HepG2 (cell line): ENCODE measurements around the gene SPATA25. TPM values are rescaled to one million over a fixed set of nuclear protein-coding genes. Genes with fewer than 3 reads are reported as not detected.

Experiments used
- ATAC-seq: fragments of 200-7000 bp; cut with Tn5 transposase; 3 replicates; pipeline ENCODE4 v1.9.1; 2020; ENCODE audit warnings: mild to moderate bottlenecking, moderate library complexity
- BruUV-seq: library from RNA; stranded (reverse); fragments of 400-500 nt; replicated peaks from 2 replicates; lab custom pipeline; 2021; lab: Mats Ljungman, UMichigan
- CTCF ChIA-PET: fragments of 300-600 bp; formaldehyde crosslinking; extraction: SDS; loops from one replicate; lab custom pipeline; 2021; ENCODE audit warnings: low total read pairs, inconsistent platforms, low intra/inter-chr PET ratio; lab: Yijun Ruan, JAX
- POLR2A ChIA-PET: fragments of 350-600 bp; sonication (Branson Sonifier 250); formaldehyde crosslinking; loops from one replicate; lab custom pipeline; 2020; ENCODE audit warnings: antibody characterized with exemption, inconsistent platforms; lab: Yijun Ruan, JAX
- DNase-seq: peaks from one replicate; pipeline ENCODE4 v3.0.0-alpha.2; 2015; ENCODE audit warnings: low spot score
- FAIRE-seq: peaks from 3 replicates; lab custom pipeline; 2011; peaks lifted over from hg19 to GRCh38; lab: Jason Lieb, UNC
- H2AFZ ChIP-seq: one replicate; pipeline ENCODE4 v1.6.1; 2011; ENCODE audit warnings: low read length, inconsistent platforms
- H3K27ac ChIP-seq: fragments of 300-600 bp; 3 replicates; pipeline ENCODE4 v1.8.0; 2011; ENCODE audit warnings: mixed run types, mild to moderate bottlenecking, mixed read lengths, low read length, inconsistent platforms; ENCODE audit not compliant: insufficient read depth; ENCODE audit errors: extremely low read length
- H3K27me3 ChIP-seq, 2 experiments: fragments of 200-600 bp in 1 of 2; 2 replicates in 1 of 2; 3 replicates in 1 of 2; pipeline versions ENCODE4 v1.6.0 to v1.8.0; 2011; ENCODE audit warnings: low read length in 2 of 2, mild to moderate bottlenecking in 2 of 2, moderate library complexity in 2 of 2, inconsistent platforms in 1 of 2; ENCODE audit not compliant: insufficient read depth in 2 of 2, control insufficient read depth in 1 of 2
- H3K36me3 ChIP-seq, 2 experiments: fragments of 200-600 bp in 1 of 2; replicated peaks in 1 of 2; 2 replicates in 1 of 2; 3 replicates in 1 of 2; pipeline versions ENCODE4 v1.5.1 to v1.8.0; 2011; ENCODE audit warnings: low read length in 2 of 2, inconsistent platforms in 1 of 2; ENCODE audit not compliant: insufficient read depth in 2 of 2, control insufficient read depth in 1 of 2
- H3K4me1 ChIP-seq: 2 replicates; pipeline ENCODE4 v1.5.1; 2012; ENCODE audit warnings: low read length, inconsistent platforms; ENCODE audit not compliant: insufficient read depth
- H3K4me2 ChIP-seq: 2 replicates; pipeline ENCODE4 v1.6.0; 2011; ENCODE audit warnings: low read depth, low read length, inconsistent platforms
- H3K4me3 ChIP-seq, 3 experiments: fragments of 200-600 bp in 1 of 3; sonication (generic), shearing (Covaris generic) in 1 of 3; replicated peaks in 1 of 3; 2 replicates each; pipeline ENCODE4 v1.5.1; 2011 to 2016; ENCODE audit warnings: low read length in 3 of 3, inconsistent platforms in 2 of 3, low read depth in 2 of 3, mild to moderate bottlenecking in 2 of 3, control low read depth in 1 of 3, mixed read lengths in 1 of 3; ENCODE audit not compliant: insufficient read depth in 1 of 3
- H3K79me2 ChIP-seq: one replicate; pipeline ENCODE4 v1.6.1; 2011; ENCODE audit warnings: low read length, inconsistent platforms; ENCODE audit not compliant: insufficient read depth
- H3K9ac ChIP-seq: 2 replicates; pipeline ENCODE4 v1.6.0; 2011; ENCODE audit warnings: mild to moderate bottlenecking, low read depth, low read length, inconsistent platforms; ENCODE audit not compliant: insufficient read depth
- H3K9me3 ChIP-seq: 2 replicates; pipeline ENCODE4 v1.5.1; 2012; ENCODE audit warnings: mild to moderate bottlenecking, low read length
- H4K20me1 ChIP-seq: 2 replicates; pipeline ENCODE4 v1.6.0; 2011; ENCODE audit warnings: inconsistent platforms, mild to moderate bottlenecking, low read length, moderate library complexity; ENCODE audit not compliant: insufficient read depth
- ZNF629 ChIP-seq: sonication (generic); formaldehyde crosslinking; conservative IDR thresholded peaks from 2 replicates; pipeline ENCODE4 v1.5.0; 2020; ENCODE audit warnings: missing genetic modification reagents
- WGBS: methylation state at CpG from one replicate; pipeline ENCODE4 v1.1.6; 2017; ENCODE audit warnings: low lambda C conversion rate; 5-methylcytosine and 5-hydroxymethylcytosine counted together
- in situ Hi-C: cut with HindIII; loops from 2 replicates; pipeline ENCODE4 v1.10.0; 2017; ENCODE audit warnings: low pct_unique_long_range_greater_than_20kb; ENCODE audit not compliant: extremely low pct_ligation_motif_present
- intact Hi-C: fragments of 100-400 bp; cut with micrococcal nuclease; formaldehyde crosslinking; loops from one replicate; pipeline ENCODE4 v1.10.0; 2022; ENCODE audit not compliant: unreplicated experiment
- polyA plus RNA-seq, 8 experiments: library from polyadenylated mRNA; depleted of rRNA in 3 of 8; stranded (reverse) in 7 of 8; unstranded in 1 of 8; fragments of >200 nt; fragmentation: Illumina TruSeq in 4 of 8; extraction: Trizol in 4 of 8; gene quantifications; 2 replicates each; pipeline versions ENCODE4 v1.2.1 to v1.2.3, GENCODE V29; 2011 to 2016; ENCODE audit warnings: low read depth in 4 of 8, missing spikeins in 1 of 8, mixed read lengths in 1 of 8; ENCODE audit not compliant: insufficient read depth in 1 of 8
- total RNA-seq, 5 experiments: library from RNA; depleted of rRNA; stranded (reverse); fragments of >200 nt; fragmentation: Illumina TruSeq; extraction: Trizol; gene quantifications; 2 replicates each; pipeline ENCODE4 v1.2.3, GENCODE V29; 2016; ENCODE audit warnings: low read depth in 1 of 5
- TF ChIP-seq, protein P1 (sequence below): sonication (generic); formaldehyde crosslinking; IDR thresholded peaks from 2 replicates; pipeline ENCODE4 v1.5.1; 2020; ENCODE audit warnings: missing genetic modification reagents, mild to moderate bottlenecking, borderline replicate concordance
- TF ChIP-seq, protein P2 (sequence below): sonication (generic); formaldehyde crosslinking; IDR thresholded peaks from 2 replicates; pipeline ENCODE4 v1.4.0; 2020; ENCODE audit warnings: missing genetic modification reagents
- TF ChIP-seq, protein P3 (sequence below), 2 experiments: IDR thresholded peaks; 2 replicates each; pipeline ENCODE4 v1.6.1; 2011 to 2012; ENCODE audit warnings: low read length in 2 of 2, borderline replicate concordance in 1 of 2, low read depth in 1 of 2, mild to moderate bottlenecking in 1 of 2, moderate library complexity in 1 of 2

Gene SPATA25
- total and polyA plus RNA-seq, 2 of the 13 experiments (the other 11 are each of a cell fraction or from before 2014, with no cell fraction given), result 4.8 to 7.6 TPM

DNA sequence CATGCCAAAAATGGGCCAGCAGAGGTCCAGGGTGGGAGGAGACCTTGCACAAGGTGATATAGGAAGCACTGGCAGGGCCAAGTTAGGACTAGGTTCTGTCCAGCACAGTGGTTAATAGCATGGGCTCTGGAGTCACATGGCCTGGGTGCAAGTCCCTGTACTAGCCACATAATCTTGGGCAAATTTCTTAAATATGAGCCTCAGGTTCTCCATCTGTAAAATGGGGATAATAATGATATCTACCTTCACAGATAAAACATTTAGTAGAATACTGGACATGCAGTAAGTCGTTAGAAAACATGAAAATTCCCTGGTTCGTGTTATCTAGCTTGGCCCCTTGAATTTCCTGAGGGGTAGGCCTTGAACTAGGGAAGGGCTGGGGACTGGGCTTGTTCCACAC is 9.9 kb upstream of the SPATA25 start:
- Histone ChIP-seq H3K27ac (no peak overlapping the region), H3K27me3 (no peaks in the 10 kb centered on the region), H4K20me1 (no peaks in the 10 kb centered on the region), H3K4me2 (no peak overlapping the region), H3K79me2 (peaks cover 3% of the 10 kb centered on the region), H3K9ac (no peak overlapping the region), H3K9me3 (no peaks in the 10 kb centered on the region), H3K36me3 (peaks cover 52 to 61% of the 10 kb centered on the region in 2 experiments), H2AFZ (no peak overlapping the region), H3K4me3 (no peak overlapping the region), H3K4me1 (peaks cover 9% of the 10 kb centered on the region)
- WGBS, result 88% methylated on average over 2 of the region's 2 CpGs
- no peak for FAIRE-seq
- no peak for ATAC-seq
- POLR2A ChIA-PET, result interaction anchor here (1.2 to 1.8 kb wide), 4 partner anchors 8 to 23 kb away, joined by 3 to 11 read pairs (median 4); no protein-coding TSS in a partner anchor
- no peak for DNase-seq
- no TSS peak for BruUV-seq
- CTCF ChIA-PET, result no interaction called here
- TF ChIP-seq ZNF629 (CRISPR knock-in tag), result peak; percentile 83
- TF ChIP-seq, protein P1, sequence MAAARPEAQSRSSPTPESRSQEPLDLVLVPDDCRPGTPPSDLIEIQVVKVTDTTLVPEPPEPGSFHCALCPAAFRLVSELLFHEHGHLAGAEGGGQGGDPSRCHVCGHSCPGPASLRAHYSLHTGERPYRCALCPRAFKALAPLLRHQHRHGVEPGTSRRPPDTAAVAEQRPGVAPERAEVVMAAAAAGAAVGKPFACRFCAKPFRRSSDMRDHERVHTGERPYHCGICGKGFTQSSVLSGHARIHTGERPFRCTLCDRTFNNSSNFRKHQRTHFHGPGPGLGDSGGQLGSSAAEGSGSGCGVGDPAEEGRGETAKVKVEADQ (CRISPR knock-in tag), result no peak
- TF ChIP-seq, protein P2, sequence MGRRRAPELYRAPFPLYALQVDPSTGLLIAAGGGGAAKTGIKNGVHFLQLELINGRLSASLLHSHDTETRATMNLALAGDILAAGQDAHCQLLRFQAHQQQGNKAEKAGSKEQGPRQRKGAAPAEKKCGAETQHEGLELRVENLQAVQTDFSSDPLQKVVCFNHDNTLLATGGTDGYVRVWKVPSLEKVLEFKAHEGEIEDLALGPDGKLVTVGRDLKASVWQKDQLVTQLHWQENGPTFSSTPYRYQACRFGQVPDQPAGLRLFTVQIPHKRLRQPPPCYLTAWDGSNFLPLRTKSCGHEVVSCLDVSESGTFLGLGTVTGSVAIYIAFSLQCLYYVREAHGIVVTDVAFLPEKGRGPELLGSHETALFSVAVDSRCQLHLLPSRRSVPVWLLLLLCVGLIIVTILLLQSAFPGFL (CRISPR knock-in tag), result no peak
- TF ChIP-seq, protein P3, sequence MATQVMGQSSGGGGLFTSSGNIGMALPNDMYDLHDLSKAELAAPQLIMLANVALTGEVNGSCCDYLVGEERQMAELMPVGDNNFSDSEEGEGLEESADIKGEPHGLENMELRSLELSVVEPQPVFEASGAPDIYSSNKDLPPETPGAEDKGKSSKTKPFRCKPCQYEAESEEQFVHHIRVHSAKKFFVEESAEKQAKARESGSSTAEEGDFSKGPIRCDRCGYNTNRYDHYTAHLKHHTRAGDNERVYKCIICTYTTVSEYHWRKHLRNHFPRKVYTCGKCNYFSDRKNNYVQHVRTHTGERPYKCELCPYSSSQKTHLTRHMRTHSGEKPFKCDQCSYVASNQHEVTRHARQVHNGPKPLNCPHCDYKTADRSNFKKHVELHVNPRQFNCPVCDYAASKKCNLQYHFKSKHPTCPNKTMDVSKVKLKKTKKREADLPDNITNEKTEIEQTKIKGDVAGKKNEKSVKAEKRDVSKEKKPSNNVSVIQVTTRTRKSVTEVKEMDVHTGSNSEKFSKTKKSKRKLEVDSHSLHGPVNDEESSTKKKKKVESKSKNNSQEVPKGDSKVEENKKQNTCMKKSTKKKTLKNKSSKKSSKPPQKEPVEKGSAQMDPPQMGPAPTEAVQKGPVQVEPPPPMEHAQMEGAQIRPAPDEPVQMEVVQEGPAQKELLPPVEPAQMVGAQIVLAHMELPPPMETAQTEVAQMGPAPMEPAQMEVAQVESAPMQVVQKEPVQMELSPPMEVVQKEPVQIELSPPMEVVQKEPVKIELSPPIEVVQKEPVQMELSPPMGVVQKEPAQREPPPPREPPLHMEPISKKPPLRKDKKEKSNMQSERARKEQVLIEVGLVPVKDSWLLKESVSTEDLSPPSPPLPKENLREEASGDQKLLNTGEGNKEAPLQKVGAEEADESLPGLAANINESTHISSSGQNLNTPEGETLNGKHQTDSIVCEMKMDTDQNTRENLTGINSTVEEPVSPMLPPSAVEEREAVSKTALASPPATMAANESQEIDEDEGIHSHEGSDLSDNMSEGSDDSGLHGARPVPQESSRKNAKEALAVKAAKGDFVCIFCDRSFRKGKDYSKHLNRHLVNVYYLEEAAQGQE (IDR thresholded peaks at IDR 0.05; ENCODE audit: borderline replicate concordance in 1 of 2, low read depth in 1 of 2, low read length in 2 of 2), result no peak
- in situ Hi-C loops (no loop called here), intact Hi-C loops (no loop called here)
